BJ (cell line): ENCODE data around the gene CRTC2. TPM values are rescaled to one million over a fixed set of nuclear protein-coding genes. Genes with fewer than 3 reads are reported as not detected.
A peak's percentile ranks its signal among the peaks of the same experiment; 100 is the strongest.

Source experiments
- CTCF ChIA-PET: fragments of 350-600 bp; formaldehyde crosslinking; extraction: SDS; loops from one replicate; lab custom pipeline; 2021; ENCODE audit warnings: antibody characterized with exemption, inconsistent platforms; lab: Yijun Ruan, JAX
- POLR2A ChIA-PET: fragments of 300-600 bp; sonication (Branson Sonifier 250); formaldehyde crosslinking; extraction: SDS; loops from one replicate; lab custom pipeline; 2021; ENCODE audit warnings: antibody characterized with exemption; lab: Charles Lee
- DNase-seq: peaks from one replicate; pipeline ENCODE4 v3.0.0-alpha.2; 2011; ENCODE audit warnings: low read depth
- H3K27me3 ChIP-seq: 2 replicates; pipeline ENCODE4 v1.6.0; 2011; ENCODE audit warnings: low read length; ENCODE audit not compliant: control insufficient read depth, insufficient read depth
- H3K36me3 ChIP-seq: 2 replicates; pipeline ENCODE4 v1.5.1; 2011; ENCODE audit warnings: low read length; ENCODE audit not compliant: control insufficient read depth, insufficient read depth
- H3K4me3 ChIP-seq: 2 replicates; pipeline ENCODE4 v1.5.1; 2011; ENCODE audit warnings: low read depth, mild to moderate bottlenecking, control low read depth, low read length
- CTCF ChIP-seq: IDR thresholded peaks from 2 replicates; pipeline ENCODE4 v1.5.1; 2011; ENCODE audit warnings: low read depth, mild to moderate bottlenecking, control low read depth, inconsistent platforms, low read length, moderate library complexity; ENCODE audit not compliant: insufficient read depth
- polyA plus RNA-seq: library from polyadenylated mRNA; depleted of rRNA; stranded (reverse); fragments of >200 nt; gene quantifications from 2 replicates; pipeline ENCODE4 v1.2.3, GENCODE V29; 2011

Gene CRTC2
- polyA plus RNA-seq, 1 experiment: 25.2 TPM

- Histone ChIP-seq H3K27me3 (no peaks in the 10 kb centered on the region), H3K4me3 (peak overlapping the region; percentile 53), H3K36me3 (no peaks in the 10 kb centered on the region)
- no peak for DNase-seq
- TF ChIP-seq CTCF: no peak
- ChIA-PET POLR2A (interaction anchor here (0.5 to 1.9 kb wide), 3 partner anchors 10 to 58 kb away, joined by 5 to 17 read pairs (median 6); partner anchors contain the start of genes JTB and RPS27), CTCF (interaction anchor here (0.7 to 3.8 kb wide), 12 partner anchors 8 to 296 kb away, joined by 3 to 26 read pairs (median 4); partner anchors contain the start of genes DENND4B, JTB, RAB13 and RPS27)
These were observed 9.6 kb upstream of the CRTC2 start for GRCh38 chr1:153968000-153968363.

DNA sequence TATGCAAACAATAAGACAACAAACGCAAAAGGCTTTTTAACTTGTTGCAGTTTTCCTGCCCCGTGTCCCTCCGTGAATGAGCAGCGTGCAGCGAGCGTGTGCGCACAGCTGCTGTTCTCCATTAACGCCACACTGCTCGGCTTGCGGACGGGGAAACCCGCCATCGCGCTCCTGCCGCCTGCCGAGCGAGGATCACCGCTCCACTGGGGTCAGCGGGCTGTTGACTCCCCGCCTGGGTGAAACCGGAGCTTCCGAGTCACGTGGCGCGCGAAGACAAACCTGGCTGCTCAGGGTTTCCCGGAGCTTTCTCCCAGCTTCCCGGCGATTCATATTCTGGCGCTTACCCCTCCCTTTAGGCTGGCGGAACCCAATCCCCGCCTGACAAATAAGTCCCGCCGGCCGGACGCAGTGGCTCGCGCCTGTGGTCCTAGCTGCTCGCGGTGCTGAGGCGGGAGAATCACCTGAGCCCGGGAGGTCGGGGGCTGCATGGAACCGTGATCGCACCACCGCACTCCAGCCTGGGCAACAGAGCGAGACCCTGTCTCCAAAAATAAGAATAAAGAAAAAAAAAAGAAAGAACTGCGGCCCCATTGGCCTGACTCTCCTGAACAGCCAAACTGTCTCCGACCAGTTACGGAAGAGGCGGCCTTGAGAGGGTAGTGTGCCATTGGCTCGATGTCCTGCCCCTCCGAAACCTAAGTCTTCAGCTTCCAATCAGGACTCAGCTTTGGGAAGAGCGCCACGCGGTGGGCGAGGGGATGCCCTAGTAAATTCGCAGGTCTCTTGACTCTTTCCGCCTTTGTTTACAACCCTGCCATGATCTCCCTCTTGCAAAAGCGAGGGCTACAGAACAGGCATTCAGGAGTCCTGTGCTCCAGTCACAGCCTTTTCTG, 8.9 kb upstream of the CRTC2 start, which contains the start of gene CREB3L4:
TSS of gene CREB3L4 (plus strand) at position 796 of the 893 bp plus-strand sequence. CDS start 624 bp downstream, outside the sequence.
- TF ChIP-seq CTCF: peak; percentile 58
- peak within 1 kb of the TSS; percentile 53 for H3K4me3 ChIP-seq
- H3K27me3 ChIP-seq: no peaks in the 10 kb centered on the region
- H3K36me3 ChIP-seq: no peaks in the 10 kb centered on the region
- DNase-seq: peak; percentile 88
- POLR2A ChIA-PET: interaction anchor here (0.5 to 1.9 kb wide), 4 partner anchors 10 to 57 kb away, joined by 4 to 17 read pairs (median 6); partner anchors contain the start of genes JTB, RAB13 and RPS27
- CTCF ChIA-PET: interaction anchor here (0.7 to 3.8 kb wide), 13 partner anchors 8 to 295 kb away, joined by 3 to 26 read pairs (median 4); partner anchors contain the start of genes DENND4B, GATAD2B, JTB and RAB13

DNA sequence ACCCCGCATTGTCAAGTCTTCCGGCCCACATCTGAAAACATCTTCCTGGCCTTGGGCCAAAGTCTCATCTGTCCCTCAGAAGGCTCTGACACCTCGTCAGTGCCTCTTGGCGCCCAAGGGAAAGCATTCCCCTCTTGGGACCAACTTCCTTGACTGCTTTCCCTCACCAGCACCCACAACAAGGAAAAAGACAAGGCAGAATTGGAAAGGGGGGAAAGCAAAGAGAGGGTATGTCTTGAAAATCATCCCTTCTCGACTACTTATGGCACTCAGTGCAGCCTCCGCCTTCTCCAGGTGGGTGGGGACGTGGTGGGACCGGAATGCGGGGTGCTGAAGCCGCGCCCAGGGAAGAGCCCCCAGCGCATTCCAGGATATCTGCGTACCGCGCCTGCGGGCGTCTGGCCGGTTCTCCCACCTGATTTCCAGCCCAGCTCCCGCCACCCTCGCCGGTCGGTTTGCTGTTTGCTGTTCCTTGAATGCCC, 5.5 kb upstream of the CRTC2 start:
- ChIA-PET CTCF (interaction anchor here (0.6 to 4.8 kb wide), 5 partner anchors 10 to 24 kb away, joined by 3 to 32 read pairs (median 5); partner anchors contain the start of genes JTB and RAB13), POLR2A (interaction anchor here (1.4 kb wide), 1 partner anchor 14 kb away, joined by 6 read pairs; the partner anchor contains the start of gene JTB)
- peak overlapping the region; percentile 87 for H3K4me3 ChIP-seq
- H3K36me3 ChIP-seq: peaks cover 14% of the 10 kb centered on the region
- TF ChIP-seq CTCF: no peak
- H3K27me3 ChIP-seq: no peaks in the 10 kb centered on the region
- DNase-seq: no peak

GRCh38 chr1:153963030-153963849, 4.8 kb upstream of the CRTC2 start, which contains the start of gene SLC39A1:
Gene SLC39A1, minus strand, starts transcription at chr1:153963537. Its CDS starts 822 bp downstream, at chr1:153962715.
- CTCF ChIA-PET: interaction anchor here (0.9 to 4.8 kb wide), 7 partner anchors 10 to 134 kb away, joined by 3 to 32 read pairs (median 5); partner anchors contain the start of genes DENND4B, JTB and RAB13
- peak within 1 kb of the TSS; percentile 87 for H3K4me3 ChIP-seq
- no peak for TF ChIP-seq CTCF
- H3K36me3 ChIP-seq: peaks cover 14% of the 10 kb centered on the region
- POLR2A ChIA-PET: interaction anchor here (0.8 to 1.4 kb wide), 3 partner anchors 14 to 40 kb away, joined by 5 to 6 read pairs (median 6); partner anchors contain the start of genes GATAD2B, JTB and RPS27
- H3K27me3 ChIP-seq: no peaks in the 10 kb centered on the region
- peak; percentile 87 for DNase-seq
